Body of pancreas (tissue), 4 donors: Measurements from ENCODE around the gene GBP4.

Experiments
- POLR2A ChIP-seq, 3 donors: fragments of 450-650 bp; IDR thresholded peaks; one replicate each; pipeline ENCODE4 v1.6.1; 2016; ENCODE audit warnings: antibody characterized with exemption in 3 of 3, mild to moderate bottlenecking in 2 of 3
- TF ChIP-seq, protein P1 (sequence below), 7 experiments: fragments of 450-650 bp in 4 of 7; fragments of 200-600 bp in 3 of 7; sonication (generic) in 3 of 7; IDR thresholded peaks; one replicate each; pipeline ENCODE4 v1.5.1; 2016 to 2019; ENCODE audit warnings: antibody characterized with exemption in 7 of 7

DNA sequence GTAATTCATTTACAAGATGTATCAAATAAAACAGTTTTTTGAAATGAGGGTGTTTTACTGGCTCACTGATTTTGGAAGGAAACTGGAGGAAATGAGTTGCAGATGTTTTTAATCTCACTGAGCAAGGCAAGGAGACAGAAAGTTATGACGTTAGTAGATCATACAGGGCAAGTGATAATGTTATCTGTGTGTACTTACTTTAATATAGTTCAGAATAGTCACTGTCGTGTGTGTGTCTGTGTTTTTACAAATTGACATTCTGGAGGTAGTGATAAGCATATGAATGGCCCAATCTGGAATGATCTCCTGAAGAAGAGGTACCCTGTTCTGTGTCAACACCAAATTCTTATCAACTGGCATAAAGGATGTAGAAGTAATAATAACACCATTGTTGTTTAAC, 1.9 kb upstream of the GBP4 start:
- TF ChIP-seq, protein P1, sequence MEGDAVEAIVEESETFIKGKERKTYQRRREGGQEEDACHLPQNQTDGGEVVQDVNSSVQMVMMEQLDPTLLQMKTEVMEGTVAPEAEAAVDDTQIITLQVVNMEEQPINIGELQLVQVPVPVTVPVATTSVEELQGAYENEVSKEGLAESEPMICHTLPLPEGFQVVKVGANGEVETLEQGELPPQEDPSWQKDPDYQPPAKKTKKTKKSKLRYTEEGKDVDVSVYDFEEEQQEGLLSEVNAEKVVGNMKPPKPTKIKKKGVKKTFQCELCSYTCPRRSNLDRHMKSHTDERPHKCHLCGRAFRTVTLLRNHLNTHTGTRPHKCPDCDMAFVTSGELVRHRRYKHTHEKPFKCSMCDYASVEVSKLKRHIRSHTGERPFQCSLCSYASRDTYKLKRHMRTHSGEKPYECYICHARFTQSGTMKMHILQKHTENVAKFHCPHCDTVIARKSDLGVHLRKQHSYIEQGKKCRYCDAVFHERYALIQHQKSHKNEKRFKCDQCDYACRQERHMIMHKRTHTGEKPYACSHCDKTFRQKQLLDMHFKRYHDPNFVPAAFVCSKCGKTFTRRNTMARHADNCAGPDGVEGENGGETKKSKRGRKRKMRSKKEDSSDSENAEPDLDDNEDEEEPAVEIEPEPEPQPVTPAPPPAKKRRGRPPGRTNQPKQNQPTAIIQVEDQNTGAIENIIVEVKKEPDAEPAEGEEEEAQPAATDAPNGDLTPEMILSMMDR (IDR thresholded peaks at IDR 0.05), result no peak
- no peak for TF ChIP-seq POLR2A (IDR thresholded peaks at IDR 0.05)
